Lower leg skin (tissue), 3 donors: ENCODE data around the gene RPL13.

Source experiments
- POLR2A ChIP-seq, 2 donors: fragments of 450-650 bp; IDR thresholded peaks; one replicate each; pipeline ENCODE4 v1.6.1; 2016 to 2017; ENCODE audit warnings: antibody characterized with exemption in 2 of 2, mild to moderate bottlenecking in 1 of 2, moderate library complexity in 1 of 2
- TF ChIP-seq, protein P1 (sequence below), 3 donors: fragments of 450-650 bp; IDR thresholded peaks; one replicate each; pipeline ENCODE4 v1.5.1; 2016; ENCODE audit warnings: antibody characterized with exemption in 3 of 3, mild to moderate bottlenecking in 3 of 3, moderate library complexity in 2 of 3

DNA sequence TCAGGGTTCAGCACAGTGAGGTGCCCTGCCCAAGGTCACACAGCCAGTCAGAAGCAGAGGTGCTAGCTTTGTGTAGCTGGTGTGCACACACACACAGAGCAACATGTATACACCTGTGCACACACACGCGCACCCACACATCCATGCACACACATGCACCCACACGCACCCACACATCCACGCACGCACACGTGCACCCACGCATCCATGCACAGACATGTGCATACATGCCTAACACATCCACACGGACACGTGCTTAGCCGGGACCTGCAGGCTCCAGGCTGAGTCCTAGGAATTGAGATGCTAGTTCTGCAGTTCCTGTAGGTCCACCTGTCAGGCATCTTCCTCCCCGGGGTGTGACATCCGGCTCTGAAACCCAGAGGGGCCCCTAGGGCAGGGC is 39.9 kb downstream of the RPL13 start:
- TF ChIP-seq, protein P1, sequence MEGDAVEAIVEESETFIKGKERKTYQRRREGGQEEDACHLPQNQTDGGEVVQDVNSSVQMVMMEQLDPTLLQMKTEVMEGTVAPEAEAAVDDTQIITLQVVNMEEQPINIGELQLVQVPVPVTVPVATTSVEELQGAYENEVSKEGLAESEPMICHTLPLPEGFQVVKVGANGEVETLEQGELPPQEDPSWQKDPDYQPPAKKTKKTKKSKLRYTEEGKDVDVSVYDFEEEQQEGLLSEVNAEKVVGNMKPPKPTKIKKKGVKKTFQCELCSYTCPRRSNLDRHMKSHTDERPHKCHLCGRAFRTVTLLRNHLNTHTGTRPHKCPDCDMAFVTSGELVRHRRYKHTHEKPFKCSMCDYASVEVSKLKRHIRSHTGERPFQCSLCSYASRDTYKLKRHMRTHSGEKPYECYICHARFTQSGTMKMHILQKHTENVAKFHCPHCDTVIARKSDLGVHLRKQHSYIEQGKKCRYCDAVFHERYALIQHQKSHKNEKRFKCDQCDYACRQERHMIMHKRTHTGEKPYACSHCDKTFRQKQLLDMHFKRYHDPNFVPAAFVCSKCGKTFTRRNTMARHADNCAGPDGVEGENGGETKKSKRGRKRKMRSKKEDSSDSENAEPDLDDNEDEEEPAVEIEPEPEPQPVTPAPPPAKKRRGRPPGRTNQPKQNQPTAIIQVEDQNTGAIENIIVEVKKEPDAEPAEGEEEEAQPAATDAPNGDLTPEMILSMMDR (IDR thresholded peaks at IDR 0.05) = no peak
- TF ChIP-seq POLR2A (IDR thresholded peaks at IDR 0.05) = no peak
